ENCODE results near the gene PARVA. TPM values are rescaled to one million over a fixed set of nuclear protein-coding genes. Genes with fewer than 3 reads are reported as not detected.

The PARVA gene
- total RNA-seq, 1 experiment from 2014 or later, result 18.1 TPM

DNA sequence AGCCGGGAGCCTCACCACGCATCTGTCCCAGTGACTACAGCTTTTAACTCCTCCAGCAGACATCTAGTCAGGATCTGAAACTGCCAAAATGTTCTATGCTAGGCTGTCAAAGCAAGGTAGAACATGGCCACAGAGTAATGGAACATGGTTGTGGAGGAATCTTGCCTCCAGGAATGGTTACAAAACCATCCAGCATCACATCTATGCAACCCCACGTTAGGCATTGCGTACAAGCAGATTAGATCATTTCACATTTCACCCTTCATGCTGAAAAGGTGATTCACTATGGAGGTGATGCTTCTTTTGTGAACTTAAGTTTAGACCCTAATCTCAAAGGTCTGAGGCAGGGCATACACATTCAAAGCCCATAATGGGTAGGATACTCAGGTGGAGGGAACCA is 103.0 kb downstream of the PARVA start:
- WGBS (ENCODE audit: extremely low coverage, insufficient read length, low lambda C conversion rate), result no CpG with 5 or more reads among the region's 4 CpGs
- Histone ChIP-seq H2AK5ac (ENCODE audit: insufficient read length, low read length) (no peak overlapping the region), H3K23me2 (ENCODE audit: insufficient read length, low read depth, low read length, poor library complexity, severe bottlenecking) (no peaks in the 10 kb centered on the region), H3K4ac (ENCODE audit: low read depth, low read length) (no peak overlapping the region), H2BK5ac (ENCODE audit: insufficient read length, low read length) (no peak overlapping the region), H3K56ac (ENCODE audit: insufficient read length, low read depth, low read length) (no peak overlapping the region), H3K79me2 (ENCODE audit: insufficient read depth, low read length) (no peaks in the 10 kb centered on the region), H3T11ph (ENCODE audit: low read length) (no peak overlapping the region), H2BK120ac (ENCODE audit: low read depth, low read length, poor library complexity, severe bottlenecking) (no peak overlapping the region), H4K20me1 (ENCODE audit: control insufficient read depth, insufficient read depth, insufficient read length) (no peaks in the 10 kb centered on the region), H4K8ac (replicated peaks; ENCODE audit: insufficient read length, low read depth, low read length) (no peak overlapping the region), H2BK15ac (ENCODE audit: low read depth, low read length) (no peak overlapping the region), H2AFZ (ENCODE audit: low read length) (no peak overlapping the region), H3K18ac (ENCODE audit: insufficient read length, low read depth, low read length) (no peak overlapping the region), H3K9ac (ENCODE audit: extremely low read depth, insufficient read length, low read length) (no peak overlapping the region), H3K23ac (ENCODE audit: insufficient read length, low read depth, low read length) (no peak overlapping the region), H3K4me2 (ENCODE audit: insufficient read depth, insufficient read length, low read length) (no peak overlapping the region), H3K27ac (ENCODE audit: insufficient read length, low read depth, low read length) (no peak overlapping the region), H4K5ac (ENCODE audit: insufficient read length, low read depth, low read length) (no peak overlapping the region), H2BK12ac (ENCODE audit: insufficient read length, low read depth, low read length) (no peak overlapping the region), H3K27me3 (ENCODE audit: insufficient read depth, low read length) (no peaks in the 10 kb centered on the region), H2BK20ac (ENCODE audit: low read depth, low read length, poor library complexity, severe bottlenecking) (no peak overlapping the region), H3K79me1 (ENCODE audit: insufficient read depth, low read depth, low read length, poor library complexity, severe bottlenecking) (no peaks in the 10 kb centered on the region), H4K91ac (ENCODE audit: insufficient read length, low read depth, low read length) (no peak overlapping the region), H3K14ac (ENCODE audit: insufficient read depth, low read length) (no peak overlapping the region), H3K9me3 (ENCODE audit: control insufficient read depth, low read depth, low read length) (no peaks in the 10 kb centered on the region), H3K4me1 (ENCODE audit: insufficient read depth, low read length) (no peaks in the 10 kb centered on the region)
- DNase-seq, result no peak
- H3K27me3 Mint-ChIP-seq (ENCODE audit: low read depth), result no peaks in the 10 kb centered on the region
- no peak for TF ChIP-seq CTCF (conservative IDR thresholded peaks at IDR 0.05)
- H3K4me3 Mint-ChIP-seq, result no peak overlapping the region
- H3K36me3 Mint-ChIP-seq (ENCODE audit: insufficient read depth in 1 of 3, low read depth in 3 of 3), result peaks cover 0 to 6% (median 0%) of the 10 kb centered on the region in 3 experiments; a peak in 3 of 7 replicates
- no peaks in the 10 kb centered on the region; a peak in 1 of 5 replicates for H3K9me3 Mint-ChIP-seq
- no peak overlapping the region for H3K27ac Mint-ChIP-seq
- H3K4me1 Mint-ChIP-seq, result no peaks in the 10 kb centered on the region
